ENCODE data around the gene ZBTB42.
A peak's percentile ranks its signal among the peaks of the same experiment; 100 is the strongest.

The ZBTB42 gene

GRCh38 chr14:104800771-104801519, at the start of gene ZBTB42:
ZBTB42 (plus strand) TSS chr14:104801101; CDS start chr14:104801198, 97 bp downstream.
- Histone ChIP-seq H3K4me3 (ENCODE audit: low read depth, low read length) (peak within 1 kb of the TSS; percentile 56), H3K36me3 (replicated peaks) (no peaks in the 10 kb centered on the region), H3K27me3 (replicated peaks) (no peaks in the 10 kb centered on the region), H3K27ac (no peak within 1 kb of the TSS)
- in situ Hi-C loops (cut with HindIII; ENCODE audit: low pct_ligation_motif_present, low sequenced_read_pairs) = no loop called here
- TF ChIP-seq CTCF (IDR thresholded peaks at IDR 0.05; ENCODE audit: low read depth, low read length, missing control alignments) = no peak
- DNase-seq = peak; percentile 18

- Histone ChIP-seq H3K27me3 (replicated peaks) (no peaks in the 10 kb centered on the region), H3K27ac (no peak overlapping the region), H3K4me3 (ENCODE audit: low read depth, low read length) (peak overlapping the region; percentile 99), H3K36me3 (replicated peaks) (peaks cover 8% of the 10 kb centered on the region)
- no peak for TF ChIP-seq CTCF (IDR thresholded peaks at IDR 0.05; ENCODE audit: low read depth, low read length, missing control alignments)
- DNase-seq = no peak
- in situ Hi-C loops (cut with HindIII; ENCODE audit: low pct_ligation_motif_present, low sequenced_read_pairs) = no loop called here
Observed at GRCh38 chr14:104751539-104752422, 49.1 kb upstream of the ZBTB42 start.

DNA sequence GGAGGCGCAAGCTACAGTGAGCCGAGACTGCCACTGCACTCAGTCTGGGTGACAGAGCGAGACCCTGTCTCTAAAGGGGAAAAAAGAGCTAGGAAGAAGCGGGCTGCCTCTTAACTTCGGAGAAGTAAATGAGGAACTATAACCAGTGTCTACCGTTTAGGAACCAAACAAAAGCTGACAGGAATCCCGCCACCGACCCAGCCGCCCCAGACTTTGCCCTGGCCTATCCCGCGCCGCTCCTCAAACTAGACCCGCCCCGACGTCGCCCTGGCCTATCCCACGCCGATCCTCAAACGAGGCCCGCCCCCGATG, 48.5 kb upstream of the ZBTB42 start:
- no peaks in the 10 kb centered on the region for H3K27me3 ChIP-seq (replicated peaks)
- peaks cover 9% of the 10 kb centered on the region for H3K36me3 ChIP-seq (replicated peaks)
- TF ChIP-seq CTCF (IDR thresholded peaks at IDR 0.05; ENCODE audit: low read depth, low read length, missing control alignments) = no peak
- no peak for DNase-seq
- H3K27ac ChIP-seq = no peak overlapping the region
- in situ Hi-C loops (cut with HindIII; ENCODE audit: low pct_ligation_motif_present, low sequenced_read_pairs) = no loop called here
- peak overlapping the region; percentile 99 for H3K4me3 ChIP-seq (ENCODE audit: low read depth, low read length)

DNA sequence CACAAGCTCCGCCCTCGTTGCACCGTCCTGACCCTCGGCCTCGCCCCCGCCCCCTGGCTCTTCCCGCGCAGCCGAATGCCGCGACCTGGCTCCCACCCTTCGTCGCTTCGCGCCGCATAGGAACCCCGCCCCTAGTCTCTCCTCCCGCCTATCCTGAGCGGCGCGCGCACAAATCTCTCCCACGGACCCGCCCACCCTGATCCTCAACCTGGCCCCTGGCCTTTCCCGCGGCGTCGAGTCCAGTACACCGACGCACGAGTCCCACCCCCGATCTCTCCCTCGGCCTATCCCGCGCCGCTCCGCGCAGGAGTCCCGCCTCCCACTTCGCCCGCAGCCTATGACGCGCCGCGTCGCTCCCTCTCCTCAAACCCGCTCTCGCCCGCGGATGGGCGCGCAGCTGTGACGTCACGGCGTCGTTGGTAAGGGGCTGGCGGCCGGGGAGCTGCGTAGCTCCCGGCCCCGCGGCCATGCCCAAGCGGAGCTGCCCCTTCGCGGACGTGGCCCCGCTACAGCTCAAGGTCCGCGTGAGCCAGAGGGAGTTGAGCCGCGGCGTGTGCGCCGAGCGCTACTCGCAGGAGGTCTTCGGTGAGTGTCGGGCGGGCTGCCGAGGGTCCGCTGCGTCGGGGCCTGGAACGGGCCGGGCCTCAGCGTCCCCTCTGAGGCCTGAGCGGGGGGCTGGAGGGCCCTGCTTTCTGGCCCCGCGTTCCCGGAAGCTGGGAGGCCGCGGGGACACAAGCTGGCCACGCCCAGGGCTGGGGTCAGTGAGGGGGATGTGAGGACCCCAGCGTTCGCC, 48.0 kb upstream of the ZBTB42 start, which contains the start of gene SIVA1:
Gene SIVA1, plus strand, starts transcription at position 413 of the 793 bp plus-strand sequence. Its CDS starts 55 bp downstream, at position 468.
- peaks cover 14% of the 10 kb centered on the region for H3K36me3 ChIP-seq (replicated peaks)
- peak within 1 kb of the TSS; percentile 69 for H3K27ac ChIP-seq
- TF ChIP-seq CTCF (IDR thresholded peaks at IDR 0.05; ENCODE audit: low read depth, low read length, missing control alignments) = no peak
- peak; percentile 97 for DNase-seq
- in situ Hi-C loops (cut with HindIII; ENCODE audit: low pct_ligation_motif_present, low sequenced_read_pairs) = no loop called here
- no peaks in the 10 kb centered on the region for H3K27me3 ChIP-seq (replicated peaks)
- peak within 1 kb of the TSS; percentile 99 for H3K4me3 ChIP-seq (ENCODE audit: low read depth, low read length)

GRCh38 chr14:104753528-104754212, 47.2 kb upstream of the ZBTB42 start:
- no peak for TF ChIP-seq CTCF (IDR thresholded peaks at IDR 0.05; ENCODE audit: low read depth, low read length, missing control alignments)
- peak overlapping the region; percentile 69 for H3K27ac ChIP-seq
- in situ Hi-C loops (cut with HindIII; ENCODE audit: low pct_ligation_motif_present, low sequenced_read_pairs) = no loop called here
- DNase-seq = no peak
- peak overlapping the region; percentile 99 for H3K4me3 ChIP-seq (ENCODE audit: low read depth, low read length)
- H3K27me3 ChIP-seq (replicated peaks) = no peaks in the 10 kb centered on the region
- peaks cover 17% of the 10 kb centered on the region for H3K36me3 ChIP-seq (replicated peaks)
